Esophagus muscularis mucosa (tissue), 4 donors: ENCODE results near the gene CIITA. TPM values are rescaled to one million over a fixed set of nuclear protein-coding genes. Genes with fewer than 3 reads are reported as not detected.
"Not testable (repeated sequence)": the region's sequence is repeated elsewhere in the genome, so short reads cannot be mapped to it uniquely, and the experiment has no call there.

Experiments used
- DNase-seq: peaks from one replicate; pipeline ENCODE4 v3.0.0-alpha.2; 2017; ENCODE audit errors: extremely low spot score
- H3K27ac ChIP-seq, 4 donors: fragments of 200-600 bp; sonication (generic); replicated peaks in 1 of 4; 1 replicate in 3 of 4; 2 replicates in 1 of 4; pipeline ENCODE4 v1.5.1; 2016 to 2019; ENCODE audit warnings: mild to moderate bottlenecking in 1 of 4
- H3K27me3 ChIP-seq, 4 donors: fragments of 200-600 bp; sonication (generic); one replicate each; pipeline versions ENCODE4 v1.5.1 to v1.6.0; 2016 to 2019
- H3K36me3 ChIP-seq, 4 donors: fragments of 200-600 bp; sonication (generic); one replicate each; pipeline ENCODE4 v1.5.1; 2016 to 2019
- H3K4me1 ChIP-seq, 4 donors: fragments of 200-600 bp; sonication (generic); one replicate each; pipeline ENCODE4 v1.5.1; 2016 to 2019
- H3K4me3 ChIP-seq, 4 donors: fragments of 200-600 bp; sonication (generic); 1 replicate in 2 of 4; 2 replicates in 2 of 4; pipeline ENCODE4 v1.5.1; 2016 to 2019; ENCODE audit warnings: mild to moderate bottlenecking in 4 of 4, moderate library complexity in 1 of 4
- H3K9me3 ChIP-seq, 4 donors: fragments of 200-600 bp; sonication (generic); 1 replicate in 3 of 4; 2 replicates in 1 of 4; pipeline ENCODE4 v1.5.1; 2016 to 2019
- CTCF ChIP-seq, 3 experiments: fragments of 200-600 bp in 2 of 3; fragments of 450-650 bp in 1 of 3; sonication (generic) in 2 of 3; IDR thresholded peaks; one replicate each; pipeline ENCODE4 v1.5.1; 2017 to 2019; ENCODE audit warnings: antibody characterized with exemption in 3 of 3, mild to moderate bottlenecking in 2 of 3, moderate library complexity in 1 of 3
- EP300 ChIP-seq: sonication (generic); formaldehyde crosslinking; IDR thresholded peaks from one replicate; pipeline ENCODE4 v1.6.1; 2017; ENCODE audit warnings: antibody characterized with exemption
- POLR2A ChIP-seq: fragments of 450-650 bp; IDR thresholded peaks from one replicate; pipeline ENCODE4 v1.6.1; 2017; ENCODE audit warnings: antibody characterized with exemption, moderate library complexity, mild to moderate bottlenecking, low read depth
- POLR2AphosphoS5 ChIP-seq, 2 donors: sonication (generic); formaldehyde crosslinking; IDR thresholded peaks; one replicate each; pipeline ENCODE4 v1.6.1; 2017; ENCODE audit warnings: antibody characterized with exemption in 2 of 2
- WGBS: methylation state at CpG from one replicate; pipeline ENCODE4 v1.1.5; 2018; 5-methylcytosine and 5-hydroxymethylcytosine counted together
- intact Hi-C: fragments of 100-400 bp; cut with DNase I; formaldehyde crosslinking; loops from one replicate; pipeline ENCODE4 v1.15.1; 2023
- total RNA-seq, 4 donors: library from RNA; depleted of rRNA; stranded (reverse); fragments of >200 nt; gene quantifications; one replicate each; pipeline versions ENCODE4 v1.1.0 to v1.2.1, GENCODE V29; 2016

Gene CIITA
- total RNA-seq, 4 donors from 2014 or later: 6.8 to 11.2 (median 8.9) TPM

GRCh38 chr16:10941127-10941933 is 64.3 kb downstream of the CIITA start:
- Histone ChIP-seq H3K4me3 (peak overlapping the region; percentile 78 to 96 (median 88)), H3K4me1 (peaks cover 79 to 86% (median 83%) of the 10 kb centered on the region in 4 donors), H3K27ac (peak overlapping the region; percentile 90 to 92 (median 92)), H3K9me3 (no peaks in the 10 kb centered on the region), H3K36me3 (no peaks in the 10 kb centered on the region), H3K27me3 (no peaks in the 10 kb centered on the region)
- DNase-seq: no peak
- TF ChIP-seq POLR2A: no peak
- no peak for TF ChIP-seq EP300
- no peak for TF ChIP-seq CTCF (IDR thresholded peaks at IDR 0.05)
- no peak for TF ChIP-seq POLR2AphosphoS5 (IDR thresholded peaks at IDR 0.05)
- intact Hi-C loops: loop anchor here (10.0 kb wide), 1 partner anchor 723 kb away; the partner anchor contains the start of gene SNN
- WGBS: 2% methylated on average over 31 of the region's 36 CpGs

GRCh38 chr16:10941935-10942351 is 64.9 kb downstream of the CIITA start:
- peaks cover 79 to 86% (median 83%) of the 10 kb centered on the region in 4 donors for H3K4me1 ChIP-seq
- intact Hi-C loops: loop anchor here (10.0 kb wide), 1 partner anchor 723 kb away; the partner anchor contains the start of gene SNN
- not testable (repeated sequence) for H3K27me3 ChIP-seq, H3K9me3 ChIP-seq, H3K36me3 ChIP-seq, DNase-seq
- WGBS: no CpG with 5 or more reads among the region's 52 CpGs
- H3K27ac ChIP-seq: peak overlapping the region; percentile 90 to 92 (median 92)
- peak overlapping the region; percentile 78 to 96 (median 88) for H3K4me3 ChIP-seq

GRCh38 chr16:10942352-10943063 is 65.5 kb downstream of the CIITA start, which contains the start of gene DEXI:
DEXI (minus strand) TSS chr16:10942468; CDS start chr16:10942005, 463 bp downstream.
- 21% methylated on average over 16 of the region's 55 CpGs for WGBS
- peak; percentile 97 for DNase-seq
- Histone ChIP-seq H3K27me3 (no peaks in the 10 kb centered on the region), H3K27ac (peak within 1 kb of the TSS; percentile 90 to 92 (median 92)), H3K4me1 (peaks cover 77 to 86% (median 79%) of the 10 kb centered on the region in 4 donors), H3K9me3 (no peaks in the 10 kb centered on the region), H3K4me3 (peak within 1 kb of the TSS; percentile 78 to 96 (median 88)), H3K36me3 (no peaks in the 10 kb centered on the region)
- no peak for TF ChIP-seq EP300
- TF ChIP-seq POLR2A: peak; percentile 57
- peak; percentile 93 to 94 for TF ChIP-seq POLR2AphosphoS5 (IDR thresholded peaks at IDR 0.05)
- TF ChIP-seq CTCF (IDR thresholded peaks at IDR 0.05): peak in 2 of 3 experiments; percentile 30 to 32
- intact Hi-C loops: loop anchor here (10.0 kb wide), 1 partner anchor 722 kb away; the partner anchor contains the start of gene SNN

GRCh38 chr16:10943064-10943353 is 66.0 kb downstream of the CIITA start:
- TF ChIP-seq CTCF (IDR thresholded peaks at IDR 0.05): no peak
- no peak for TF ChIP-seq POLR2AphosphoS5 (IDR thresholded peaks at IDR 0.05)
- TF ChIP-seq POLR2A: no peak
- TF ChIP-seq EP300: no peak
- H3K27ac ChIP-seq: peak overlapping the region; percentile 90 to 92 (median 92)
- intact Hi-C loops: loop anchor here (10.0 kb wide), 1 partner anchor 722 kb away; the partner anchor contains the start of gene SNN
- peaks cover 72 to 82% (median 74%) of the 10 kb centered on the region in 4 donors for H3K4me1 ChIP-seq
- 86% methylated on average over 7 of the region's 7 CpGs for WGBS
- no peaks in the 10 kb centered on the region for H3K36me3 ChIP-seq
- H3K9me3 ChIP-seq: no peaks in the 10 kb centered on the region
- peak overlapping the region; percentile 78 to 96 (median 88) for H3K4me3 ChIP-seq
- H3K27me3 ChIP-seq: no peaks in the 10 kb centered on the region
- DNase-seq: no peak
